IPS DF 4.7 (cell line): ENCODE measurements around the gene PPWD1.
"Not testable (repeated sequence)": the region's sequence is repeated elsewhere in the genome, so short reads cannot be mapped to it uniquely, and the experiment has no call there.

Experiments used
- DNase-seq: peaks from one replicate; pipeline ENCODE4 v3.0.0-alpha.2; 2013; ENCODE audit warnings: low spot score; ENCODE audit errors: extremely low read depth

PPWD1 gene

GRCh38 chr5:65562731-65563701, at the start of gene PPWD1, which contains the start of gene CENPK:
Gene PPWD1 (plus strand): TSS chr5:65563296. CDS start chr5:65563311, 15 bp downstream.
Gene CENPK (minus strand): TSS chr5:65563168. CDS start chr5:65554907, 8,261 bp downstream.
- peak; percentile 68 for DNase-seq

- no peak for DNase-seq
Observed at GRCh38 chr5:65525726-65526125, 37.4 kb upstream of the PPWD1 start.

DNA sequence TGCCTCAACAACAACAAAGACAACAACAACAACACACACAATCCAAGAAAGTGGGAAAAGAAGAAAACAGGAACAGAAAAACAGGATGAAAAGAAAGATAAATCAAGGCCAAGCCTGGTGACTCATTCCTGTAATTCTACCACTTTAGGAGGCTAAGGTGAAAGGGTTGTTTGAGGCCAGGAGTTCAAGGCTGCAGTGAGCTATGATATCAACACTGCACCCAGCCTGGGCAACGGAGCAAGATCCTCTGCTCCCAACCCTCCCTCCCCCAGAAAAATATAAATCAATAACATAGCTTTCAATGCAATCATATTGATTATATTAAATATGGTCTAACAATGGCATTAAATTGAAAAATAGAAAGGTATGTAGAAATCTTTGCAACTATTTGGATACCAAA, 32.2 kb upstream of the PPWD1 start:
- no peak for DNase-seq

DNA sequence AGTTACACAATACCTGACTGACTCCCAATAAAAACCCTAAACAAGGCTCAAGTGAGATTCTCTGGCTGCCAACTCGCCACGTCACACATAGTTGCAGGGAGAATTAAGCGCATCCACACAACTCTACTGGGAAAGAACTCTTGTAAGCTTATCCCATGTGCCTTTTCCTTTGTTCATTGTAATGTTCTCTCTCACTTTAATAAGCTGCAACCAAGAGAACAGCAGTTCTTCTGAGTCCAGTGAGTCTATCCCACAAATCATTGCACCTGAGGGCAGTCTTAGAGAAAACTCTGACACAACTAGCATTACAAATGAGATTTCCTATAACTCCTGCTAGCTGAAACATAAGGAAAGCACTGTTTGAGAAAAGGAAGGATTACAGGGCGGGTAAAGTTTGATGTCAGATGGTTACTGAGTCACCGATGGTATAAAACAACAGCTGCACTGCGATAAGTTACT, 27.5 kb upstream of the PPWD1 start:
- no peak for DNase-seq

DNA sequence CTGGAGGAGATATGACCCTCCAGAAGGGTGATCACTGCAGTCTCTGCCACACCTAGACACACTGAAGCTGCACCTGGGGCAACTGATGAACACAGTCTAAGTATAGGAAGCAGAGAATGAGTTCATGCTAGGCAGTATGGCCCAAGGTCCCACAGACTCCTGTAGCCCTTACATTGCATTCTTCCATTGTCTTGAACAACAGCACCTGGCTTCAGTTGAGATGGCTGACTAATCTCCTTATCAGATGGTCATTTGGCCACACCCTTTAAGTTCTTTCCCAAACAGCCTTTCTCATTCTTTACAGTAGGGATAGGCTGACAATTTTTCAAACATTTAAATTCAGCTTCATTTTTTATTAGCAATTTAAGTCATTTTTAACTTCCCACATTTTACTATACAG, 23.3 kb upstream of the PPWD1 start:
- no peak for DNase-seq

- DNase-seq = no peak
Observed at GRCh38 chr5:65544473-65544872, 18.6 kb upstream of the PPWD1 start.

DNA sequence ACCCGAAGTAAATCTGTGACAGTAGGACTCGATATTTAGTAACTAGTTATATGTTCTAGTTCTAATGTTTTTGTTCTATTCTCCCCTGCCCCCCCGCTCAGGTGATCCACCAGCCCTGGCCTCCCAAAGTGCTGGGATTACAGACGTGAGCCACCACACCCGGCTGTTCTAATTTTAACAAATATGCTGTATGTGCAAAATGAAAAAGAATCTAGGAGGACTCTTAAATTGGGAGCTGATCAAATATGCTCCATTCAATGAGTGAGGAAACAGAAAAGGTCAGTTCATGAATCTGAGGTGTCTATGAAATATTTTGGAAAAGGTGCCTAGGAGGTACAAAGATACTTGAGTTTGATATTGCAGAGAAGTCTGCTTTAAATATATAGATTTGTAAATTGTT, 17.0 kb upstream of the PPWD1 start:
- no peak for DNase-seq

- no peak for DNase-seq
Observed at GRCh38 chr5:65548281-65548680, 14.8 kb upstream of the PPWD1 start.

DNA sequence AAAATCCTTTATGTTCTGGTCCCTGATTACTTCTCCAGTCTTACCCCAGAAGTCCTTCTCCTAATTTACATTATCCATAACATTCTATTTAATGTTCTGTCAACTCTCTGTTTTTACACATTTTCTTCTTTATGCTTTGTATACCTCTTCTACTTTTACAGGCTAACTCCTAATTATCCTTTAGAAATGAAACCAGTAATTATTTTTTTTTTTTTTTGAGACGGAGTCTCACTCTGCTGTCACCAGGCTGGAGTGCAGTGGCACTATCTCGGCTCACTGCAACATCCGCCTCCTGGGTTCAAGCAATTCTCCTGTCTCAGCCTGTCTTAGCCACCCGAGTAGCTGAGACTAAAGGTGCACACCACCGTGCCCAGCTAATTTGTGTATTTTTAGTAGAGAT, 9.2 kb upstream of the PPWD1 start:
- no peak for DNase-seq

DNA sequence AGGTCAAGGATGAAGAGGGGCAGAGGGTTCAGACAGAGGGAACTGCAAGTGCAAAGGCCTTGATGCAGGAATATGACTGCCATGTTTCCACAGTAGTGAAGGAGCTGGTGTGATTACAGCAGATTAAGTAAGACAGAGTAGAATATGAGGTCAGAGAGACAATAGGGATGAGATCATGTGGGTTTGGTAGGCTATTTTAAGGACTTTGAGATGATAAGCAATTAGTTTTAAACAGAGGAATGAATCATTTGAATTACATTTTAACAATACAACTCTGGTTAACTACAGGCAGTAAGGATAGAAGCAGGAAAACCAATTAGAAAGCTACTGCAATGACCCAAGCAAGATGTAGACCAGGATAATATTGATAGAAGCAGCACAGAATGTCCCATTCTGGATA, 7.8 kb upstream of the PPWD1 start:
- DNase-seq = no peak

- DNase-seq = no peak
Observed at GRCh38 chr5:65556181-65556580, 6.9 kb upstream of the PPWD1 start.

DNA sequence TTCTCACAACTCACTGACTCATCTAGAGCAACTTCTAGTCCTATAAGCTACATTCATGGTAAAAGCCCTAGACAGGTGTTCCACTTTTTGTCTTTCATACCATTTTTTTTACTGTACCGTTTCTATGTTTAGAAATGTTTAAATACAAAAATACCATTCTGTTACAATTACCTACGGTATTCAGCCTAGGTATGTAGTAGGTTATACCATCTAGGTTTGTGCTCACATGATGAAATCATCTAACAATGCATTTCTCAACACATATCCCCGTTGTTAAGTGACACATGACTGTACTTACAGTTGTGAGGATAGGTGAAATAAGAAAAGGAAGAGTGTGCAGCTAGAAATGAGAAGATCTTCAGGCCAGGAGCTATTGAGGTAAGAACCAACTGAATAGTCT, 6.4 kb upstream of the PPWD1 start:
- DNase-seq = no peak

DNA sequence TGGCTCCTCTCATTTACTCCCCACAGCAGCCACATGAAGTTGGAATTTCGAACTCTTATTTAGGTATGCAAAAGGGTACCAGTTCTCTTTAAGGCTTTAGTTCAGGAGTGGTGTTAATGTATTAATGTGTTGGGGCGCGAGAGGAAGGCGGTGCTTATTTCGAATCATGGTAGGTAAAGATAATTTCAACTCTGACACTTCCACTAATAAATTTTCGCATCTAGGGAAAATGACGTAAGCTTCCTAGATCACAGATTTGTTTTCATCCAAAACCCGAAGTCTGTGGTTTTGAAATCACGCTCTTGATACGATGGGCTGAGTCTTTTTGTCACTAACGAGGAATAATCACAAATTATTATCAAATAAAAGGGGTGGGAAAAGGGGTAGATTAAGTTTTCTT, 681 bp downstream of the PPWD1 start:
- DNase-seq = no peak

- no peak for DNase-seq
Observed at GRCh38 chr5:65566505-65566904, 3.4 kb downstream of the PPWD1 start.

GRCh38 chr5:65570598-65571226, 7.6 kb downstream of the PPWD1 start:
- no peak for DNase-seq

GRCh38 chr5:65577141-65577540, 14.0 kb downstream of the PPWD1 start:
- DNase-seq = no peak

DNA sequence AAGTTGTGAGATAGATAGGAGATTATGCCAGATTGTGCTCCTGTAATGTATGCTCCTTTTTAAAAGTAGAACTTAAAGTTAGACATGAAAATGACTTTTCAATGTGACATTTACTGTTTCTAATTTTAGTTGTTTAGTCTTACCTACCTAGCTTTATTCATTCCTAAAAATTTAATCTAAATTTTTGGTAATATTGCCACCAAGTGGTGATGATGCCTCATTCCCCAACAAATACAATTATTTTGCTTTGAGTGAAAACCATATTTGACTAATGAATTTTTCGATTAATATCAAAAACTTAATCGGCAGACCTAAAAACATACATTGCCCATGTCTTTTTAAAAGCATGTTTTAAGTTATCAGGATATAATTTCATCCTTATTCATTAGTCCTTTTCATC, 25.6 kb downstream of the PPWD1 start:
- no peak for DNase-seq

GRCh38 chr5:65601761-65602160, 38.7 kb downstream of the PPWD1 start:
- DNase-seq = not testable (repeated sequence)

GRCh38 chr5:65611524-65611923, 48.4 kb downstream of the PPWD1 start:
- no peak for DNase-seq

GRCh38 chr5:65612298-65612907, 49.3 kb downstream of the PPWD1 start:
- DNase-seq = no peak

DNA sequence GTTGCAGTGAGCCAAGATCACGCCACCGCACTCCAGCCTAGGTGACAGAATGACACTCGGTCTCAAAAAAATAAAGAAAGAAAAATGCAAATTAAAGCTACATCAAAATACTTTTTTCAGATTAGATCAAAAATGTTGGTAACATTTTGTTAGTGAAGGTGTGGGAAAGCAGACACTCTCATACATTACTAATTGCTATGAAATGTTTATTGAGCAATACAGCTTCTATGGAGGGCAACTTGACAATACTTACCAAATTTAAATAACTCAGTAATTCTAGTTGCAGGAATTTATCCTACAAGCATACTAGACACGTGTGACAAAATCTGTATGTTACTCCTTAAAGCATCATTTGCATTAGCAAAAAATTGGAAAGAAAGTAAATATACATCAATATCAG, 56.9 kb downstream of the PPWD1 start:
- no peak for DNase-seq

GRCh38 chr5:65621961-65622360, 58.9 kb downstream of the PPWD1 start:
- DNase-seq = not testable (repeated sequence)
